SK-N-SH (cell line): ENCODE results near the gene CLCN5. TPM values are rescaled to one million over a fixed set of nuclear protein-coding genes. Genes with fewer than 3 reads are reported as not detected.

Experiments used
- CTCF ChIA-PET: fragments of 300-600, 350-600 bp; formaldehyde crosslinking; extraction: SDS; loops from one replicate; lab custom pipeline; 2021; lab: Yijun Ruan, JAX
- POLR2A ChIA-PET: fragments of 350-600 bp; sonication (Branson Sonifier 250); formaldehyde crosslinking; extraction: SDS; loops from one replicate; lab custom pipeline; 2020; ENCODE audit warnings: antibody characterized with exemption, inconsistent platforms; lab: Yijun Ruan, JAX
- DNase-seq: peaks from one replicate; pipeline ENCODE4 v3.0.0; 2012
- H2AFZ ChIP-seq: fragments of 200-600 bp; sonication (generic); 2 replicates; pipeline ENCODE4 v1.8.1; 2016; ENCODE audit warnings: antibody characterized with exemption, mild to moderate bottlenecking, low read depth
- H3F3A ChIP-seq: fragments of 200-600 bp; sonication (generic); replicated peaks from 2 replicates; pipeline ENCODE3; 2016; ENCODE audit warnings: antibody characterized with exemption, mild to moderate bottlenecking; ENCODE audit not compliant: insufficient read depth
- H3K27ac ChIP-seq, 2 experiments: fragments of 200-500 bp in 1 of 2; fragments of 200-600 bp in 1 of 2; sonication (Bioruptor generic) in 1 of 2; sonication (generic), shearing (Covaris generic) in 1 of 2; 2 replicates each; pipeline versions ENCODE4 v1.5.1 to v1.6.1; 2014 to 2016; ENCODE audit warnings: low read depth in 2 of 2, inconsistent platforms in 1 of 2, low read length in 1 of 2, mild to moderate bottlenecking in 1 of 2, mixed read lengths in 1 of 2
- H3K27me3 ChIP-seq: fragments of 200-600 bp; sonication (generic), shearing (Covaris generic); 2 replicates; pipeline ENCODE4 v1.6.1; 2016; ENCODE audit warnings: mixed run types; ENCODE audit not compliant: insufficient read depth
- H3K36me3 ChIP-seq, 2 experiments: fragments of 200-500 bp in 1 of 2; fragments of 200-600 bp in 1 of 2; sonication (Bioruptor generic) in 1 of 2; sonication (generic) in 1 of 2; replicated peaks in 1 of 2; 2 replicates each; pipeline versions ENCODE3 to v1.5.1; 2014 to 2016; ENCODE audit warnings: low read length in 1 of 2, mild to moderate bottlenecking in 1 of 2; ENCODE audit not compliant: insufficient read depth in 2 of 2, control insufficient read depth in 1 of 2
- H3K4me1 ChIP-seq, 2 experiments: fragments of 200-500 bp in 1 of 2; fragments of 200-600 bp in 1 of 2; sonication (Bioruptor generic) in 1 of 2; sonication (generic), shearing (Covaris generic) in 1 of 2; 2 replicates each; pipeline versions ENCODE4 v1.5.1 to v1.6.1; 2014 to 2016; ENCODE audit warnings: low read depth in 1 of 2, low read length in 1 of 2, mixed run types in 1 of 2; ENCODE audit not compliant: insufficient read depth in 2 of 2, control insufficient read depth in 1 of 2
- H3K4me2 ChIP-seq: fragments of 200-600 bp; sonication (generic), shearing (Covaris generic); 2 replicates; pipeline ENCODE4 v1.6.1; 2017; ENCODE audit warnings: mixed run types
- H3K4me3 ChIP-seq, 2 experiments: fragments of 200-500 bp in 1 of 2; fragments of 200-600 bp in 1 of 2; sonication (Bioruptor generic) in 1 of 2; sonication (generic), shearing (Covaris generic) in 1 of 2; 2 replicates each; pipeline versions ENCODE4 v1.5.1 to v1.8.1; 2014 to 2016; ENCODE audit warnings: low read depth in 2 of 2, inconsistent platforms in 1 of 2, low read length in 1 of 2, mild to moderate bottlenecking in 1 of 2, mixed read lengths in 1 of 2, moderate library complexity in 1 of 2
- H3K79me2 ChIP-seq: fragments of 200-600 bp; sonication (generic); 2 replicates; pipeline ENCODE4 v1.8.1; 2017; ENCODE audit warnings: mild to moderate bottlenecking; ENCODE audit not compliant: insufficient read depth
- H3K9ac ChIP-seq: fragments of 200-600 bp; sonication (generic); 2 replicates; pipeline ENCODE4 v1.6.1; 2017; ENCODE audit warnings: mixed run types
- H3K9me2 ChIP-seq: fragments of 200-600 bp; sonication (generic); 2 replicates; pipeline ENCODE4 v1.6.1; 2017; ENCODE audit warnings: mixed run types
- H3K9me3 ChIP-seq: fragments of 200-600 bp; sonication (generic); 2 replicates; pipeline ENCODE4 v1.6.1; 2017; ENCODE audit warnings: mixed run types, mild to moderate bottlenecking, moderate library complexity
- H4K20me1 ChIP-seq: fragments of 200-600 bp; sonication (generic); 2 replicates; pipeline ENCODE4 v1.6.1; 2017; ENCODE audit warnings: mild to moderate bottlenecking, mixed run types; ENCODE audit not compliant: insufficient read depth
- FOSL2 ChIP-seq: IDR thresholded peaks from 2 replicates; pipeline ENCODE4 v1.4.0; 2012; ENCODE audit warnings: low read depth, mild to moderate bottlenecking, moderate library complexity, borderline replicate concordance
- FOXM1 ChIP-seq: IDR thresholded peaks from 2 replicates; pipeline ENCODE4 v1.4.0; 2012; ENCODE audit warnings: low read depth, mild to moderate bottlenecking
- GATA2 ChIP-seq: sonication (generic); formaldehyde crosslinking; IDR thresholded peaks from 2 replicates; pipeline ENCODE4 v1.5.0; 2020; ENCODE audit warnings: mild to moderate bottlenecking, missing genetic modification reagents
- MEF2A ChIP-seq: IDR thresholded peaks from 2 replicates; pipeline ENCODE4 v1.4.0; 2012; ENCODE audit warnings: low read depth, borderline replicate concordance
- RCOR1 ChIP-seq: fragments of 150-350 bp; IDR thresholded peaks from 2 replicates; pipeline ENCODE4 v1.6.1; 2017; ENCODE audit warnings: antibody characterized with exemption, low read length
- TAF1 ChIP-seq: IDR thresholded peaks from 2 replicates; pipeline ENCODE4 v1.6.1; 2012; ENCODE audit warnings: low read depth, mild to moderate bottlenecking, low read length, moderate library complexity, borderline replicate concordance
- USF1 ChIP-seq: IDR thresholded peaks from 2 replicates; pipeline ENCODE4 v1.4.0; 2012; ENCODE audit warnings: low read depth, borderline replicate concordance
- USF2 ChIP-seq: fragments of 150-350 bp; IDR thresholded peaks from 2 replicates; pipeline ENCODE4 v1.6.1; 2017; ENCODE audit warnings: antibody characterized with exemption, low read length, low read depth, borderline replicate concordance
- YY1 ChIP-seq: IDR thresholded peaks from 2 replicates; pipeline ENCODE4 v1.4.0; 2012; ENCODE audit warnings: low read depth, mild to moderate bottlenecking
- WGBS: methylation state at CpG from one replicate; pipeline ENCODE4 v1.1.6; 2017; ENCODE audit warnings: low lambda C conversion rate; 5-methylcytosine and 5-hydroxymethylcytosine counted together
- polyA plus RNA-seq, 3 experiments: library from polyadenylated mRNA; depleted of rRNA; stranded (reverse); fragments of >200 nt; gene quantifications; 2 replicates each; pipeline ENCODE4 v1.2.3, GENCODE V29; 2012

Gene CLCN5
- polyA plus RNA-seq, 1 of the 3 experiments (the other 2 are of a cell fraction) = 1.7 TPM

- TF ChIP-seq USF2 (no peak), MEF2A (no peak)
Observed at GRCh38 chrX:50054147-50054546, 131.8 kb downstream of the CLCN5 start (continued).

- H3K4me3 ChIP-seq = no peak overlapping the region
- peak overlapping the region; percentile 62; the same call in 1 of the 2 replicates for H2AFZ ChIP-seq
- no peaks in the 10 kb centered on the region for H3K9me2 ChIP-seq
- no peaks in the 10 kb centered on the region for H3K36me3 ChIP-seq
- H4K20me1 ChIP-seq = no peaks in the 10 kb centered on the region
- 40% methylated on average over 4 of the region's 4 CpGs for WGBS
- ChIA-PET POLR2A (no interaction called here), CTCF (interaction anchor here (1.4 kb wide), 1 partner anchor 147 kb away, joined by 7 read pairs; no protein-coding TSS in a partner anchor)
- no peaks in the 10 kb centered on the region for H3K27me3 ChIP-seq
- TF ChIP-seq TAF1 = no peak
- TF ChIP-seq GATA2 (CRISPR knock-in tag) = no peak
- TF ChIP-seq RCOR1 = no peak
- TF ChIP-seq YY1 = no peak
- no peak for TF ChIP-seq FOXM1
- no peaks in the 10 kb centered on the region for H3K79me2 ChIP-seq
- H3K4me2 ChIP-seq = no peak overlapping the region
- no peak for DNase-seq
- H3K9ac ChIP-seq = no peak overlapping the region
- peak overlapping the region in 1 of 2 experiments; percentile 62; a peak in 2 of 4 replicates for H3K27ac ChIP-seq
- no peaks in the 10 kb centered on the region for H3F3A ChIP-seq
- H3K9me3 ChIP-seq = no peaks in the 10 kb centered on the region
- H3K4me1 ChIP-seq = no peaks in the 10 kb centered on the region; a peak in 2 of 4 replicates
Observed at GRCh38 chrX:50066318-50066937, 144.0 kb downstream of the CLCN5 start.

- POLR2A ChIA-PET = interaction anchor here (0.9 kb wide), 1 partner anchor 69 kb away, joined by 3 read pairs; no protein-coding TSS in a partner anchor
- CTCF ChIA-PET = interaction anchor here (0.7 to 2.1 kb wide), 7 partner anchors 13 to 191 kb away, joined by 3 to 9 read pairs (median 4); partner anchors contain the start of gene CLCN5
- DNase-seq = peak; percentile 66
Observed at GRCh38 chrX:50067435-50068284, 145.3 kb downstream of the CLCN5 start.

More at GRCh38 chrX:50067435-50068284, 145.3 kb downstream of the CLCN5 start:
- Histone ChIP-seq H3K9ac (peak overlapping the region; percentile 14; the same call in 1 of the 2 replicates), H3K9me3 (no peaks in the 10 kb centered on the region), H3K79me2 (no peaks in the 10 kb centered on the region), H3K9me2 (no peaks in the 10 kb centered on the region), H2AFZ (peak overlapping the region; percentile 62; the same call in 1 of the 2 replicates), H3K27ac (peak overlapping the region; percentile 62 to 77), H3K4me3 (peak overlapping the region; percentile 42 to 43), H3K36me3 (no peaks in the 10 kb centered on the region), H3K4me2 (peak overlapping the region; percentile 44), H4K20me1 (no peaks in the 10 kb centered on the region), H3K4me1 (no peaks in the 10 kb centered on the region; a peak in 2 of 4 replicates), H3F3A (no peaks in the 10 kb centered on the region), H3K27me3 (no peaks in the 10 kb centered on the region)
- no peak for TF ChIP-seq FOSL2
- TF ChIP-seq FOXM1 = no peak
- TF ChIP-seq USF1 = peak; percentile 87
- TF ChIP-seq GATA2 (CRISPR knock-in tag) = 0 out of 2 replicates have a peak, but pooled peaks have one; percentile 10
- no peak for TF ChIP-seq TAF1
- TF ChIP-seq USF2 = peak; percentile 50; the same call in 1 of the 2 replicates
- WGBS = 4% methylated on average over 9 of the region's 9 CpGs
